H1 (cell line): ENCODE data around the gene SEMA3C.

Source experiments
- CBX5 ChIP-seq: fragments of 300-800, 300-1000 bp; sonication (generic); IDR thresholded peaks from 2 replicates; pipeline ENCODE4 v1.7.1; 2016; ENCODE audit warnings: antibody characterized with exemption, low read length, low read depth
- EP300 ChIP-seq, 2 experiments: IDR thresholded peaks; 1 replicate in 1 of 2; 2 replicates in 1 of 2; pipeline ENCODE4 v1.6.1; 2011 to 2012; ENCODE audit warnings: low read depth in 2 of 2, low read length in 2 of 2, mild to moderate bottlenecking in 2 of 2, borderline replicate concordance in 1 of 2, inconsistent platforms in 1 of 2, moderate library complexity in 1 of 2
- HDAC6 ChIP-seq: IDR thresholded peaks from one replicate; pipeline ENCODE4 v1.7.1; 2012; ENCODE audit warnings: low read depth, mild to moderate bottlenecking, inconsistent platforms, low read length, moderate library complexity
- MAFK ChIP-seq: IDR thresholded peaks from 2 replicates; pipeline ENCODE4 v1.6.1; 2012; ENCODE audit warnings: low read depth, mild to moderate bottlenecking, improper control_type of control experiment, low read length
- POLR2AphosphoS5 ChIP-seq: IDR thresholded peaks from 2 replicates; pipeline ENCODE4 v1.6.1; 2011; ENCODE audit warnings: low read depth, low read length
- SRF ChIP-seq: IDR thresholded peaks from 2 replicates; pipeline ENCODE4 v1.6.1; 2011; ENCODE audit warnings: mild to moderate bottlenecking, low read depth, low read length, moderate library complexity
- ZNF274 ChIP-seq: IDR thresholded peaks from 2 replicates; pipeline ENCODE4 v1.7.0; 2012; ENCODE audit warnings: low read length, borderline replicate concordance; ENCODE audit errors: extremely low read depth
- TF ChIP-seq, protein P1 (sequence below): IDR thresholded peaks from 2 replicates; pipeline ENCODE4 v1.6.1; 2012; ENCODE audit warnings: inconsistent platforms
- TF ChIP-seq, protein P2 (sequence below), 3 experiments: IDR thresholded peaks; 1 replicate in 2 of 3; 2 replicates in 1 of 3; pipeline versions ENCODE4 v1.5.1 to v1.6.1; 2011; ENCODE audit warnings: low read length in 3 of 3, mild to moderate bottlenecking in 3 of 3, inconsistent platforms in 2 of 3, low read depth in 1 of 3, moderate library complexity in 1 of 3; ENCODE audit not compliant: insufficient read depth in 1 of 3; ENCODE audit errors: control extremely low read depth in 1 of 3
- TF ChIP-seq, protein P3 (sequence below): IDR thresholded peaks from 2 replicates; pipeline ENCODE4 v1.6.1; 2011; ENCODE audit warnings: low read length, improper control_type of control experiment

DNA sequence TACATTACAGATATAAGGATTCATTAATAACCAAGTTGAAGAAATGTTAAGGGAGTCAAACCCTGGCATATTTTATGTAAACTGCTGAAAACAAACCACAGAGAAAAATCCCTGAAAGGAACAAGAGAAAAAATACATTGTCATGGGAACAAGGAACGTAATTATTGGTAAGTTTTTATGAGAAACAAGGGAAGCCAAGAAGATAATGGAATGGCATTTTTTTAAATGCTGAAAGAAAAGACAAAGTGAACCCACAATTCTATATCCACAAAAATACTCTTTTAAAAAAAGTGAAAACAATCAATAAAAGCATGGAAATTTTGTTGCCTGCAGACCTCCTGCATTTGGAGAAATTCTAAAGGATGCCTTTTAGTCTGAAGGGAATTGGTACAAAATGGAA, 144.0 kb downstream of the SEMA3C start:
- TF ChIP-seq, protein P1, sequence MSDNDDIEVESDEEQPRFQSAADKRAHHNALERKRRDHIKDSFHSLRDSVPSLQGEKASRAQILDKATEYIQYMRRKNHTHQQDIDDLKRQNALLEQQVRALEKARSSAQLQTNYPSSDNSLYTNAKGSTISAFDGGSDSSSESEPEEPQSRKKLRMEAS, result no peak
- no peak for TF ChIP-seq EP300 (IDR thresholded peaks at IDR 0.05; ENCODE audit: borderline replicate concordance in 1 of 2, low read depth in 2 of 2, low read length in 2 of 2)
- no peak for TF ChIP-seq SRF
- TF ChIP-seq, protein P2, sequence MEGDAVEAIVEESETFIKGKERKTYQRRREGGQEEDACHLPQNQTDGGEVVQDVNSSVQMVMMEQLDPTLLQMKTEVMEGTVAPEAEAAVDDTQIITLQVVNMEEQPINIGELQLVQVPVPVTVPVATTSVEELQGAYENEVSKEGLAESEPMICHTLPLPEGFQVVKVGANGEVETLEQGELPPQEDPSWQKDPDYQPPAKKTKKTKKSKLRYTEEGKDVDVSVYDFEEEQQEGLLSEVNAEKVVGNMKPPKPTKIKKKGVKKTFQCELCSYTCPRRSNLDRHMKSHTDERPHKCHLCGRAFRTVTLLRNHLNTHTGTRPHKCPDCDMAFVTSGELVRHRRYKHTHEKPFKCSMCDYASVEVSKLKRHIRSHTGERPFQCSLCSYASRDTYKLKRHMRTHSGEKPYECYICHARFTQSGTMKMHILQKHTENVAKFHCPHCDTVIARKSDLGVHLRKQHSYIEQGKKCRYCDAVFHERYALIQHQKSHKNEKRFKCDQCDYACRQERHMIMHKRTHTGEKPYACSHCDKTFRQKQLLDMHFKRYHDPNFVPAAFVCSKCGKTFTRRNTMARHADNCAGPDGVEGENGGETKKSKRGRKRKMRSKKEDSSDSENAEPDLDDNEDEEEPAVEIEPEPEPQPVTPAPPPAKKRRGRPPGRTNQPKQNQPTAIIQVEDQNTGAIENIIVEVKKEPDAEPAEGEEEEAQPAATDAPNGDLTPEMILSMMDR (IDR thresholded peaks at IDR 0.05; ENCODE audit: control extremely low read depth in 1 of 3, insufficient read depth in 1 of 3, low read depth in 1 of 3, low read length in 3 of 3), result no peak
- TF ChIP-seq HDAC6, result no peak
- TF ChIP-seq CBX5, result no peak
- TF ChIP-seq ZNF274, result no peak
- TF ChIP-seq MAFK, result no peak
- TF ChIP-seq, protein P3, sequence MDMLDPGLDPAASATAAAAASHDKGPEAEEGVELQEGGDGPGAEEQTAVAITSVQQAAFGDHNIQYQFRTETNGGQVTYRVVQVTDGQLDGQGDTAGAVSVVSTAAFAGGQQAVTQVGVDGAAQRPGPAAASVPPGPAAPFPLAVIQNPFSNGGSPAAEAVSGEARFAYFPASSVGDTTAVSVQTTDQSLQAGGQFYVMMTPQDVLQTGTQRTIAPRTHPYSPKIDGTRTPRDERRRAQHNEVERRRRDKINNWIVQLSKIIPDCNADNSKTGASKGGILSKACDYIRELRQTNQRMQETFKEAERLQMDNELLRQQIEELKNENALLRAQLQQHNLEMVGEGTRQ, result no peak
- no peak for TF ChIP-seq POLR2AphosphoS5
